K562 (cell line): Measurements from ENCODE around the gene CALHM1.

Experiments
- NR2F6 ChIP-seq: fragments of 450-650 bp; formaldehyde crosslinking; IDR thresholded peaks from 2 replicates; pipeline ENCODE4 v1.4.0; 2020; ENCODE audit warnings: mild to moderate bottlenecking
- POLR2AphosphoS5 ChIP-seq: IDR thresholded peaks from 2 replicates; pipeline ENCODE4 v1.6.1; 2011; ENCODE audit warnings: mild to moderate bottlenecking, low read depth, low read length, moderate library complexity; ENCODE audit not compliant: control insufficient read depth, insufficient read depth
- SETDB1 ChIP-seq: IDR thresholded peaks from one replicate; pipeline ENCODE4 v1.6.1; 2012; ENCODE audit warnings: low read length, control low read depth, inconsistent platforms
- ZBTB1 ChIP-seq: sonication (generic); formaldehyde crosslinking; IDR thresholded peaks from 2 replicates; pipeline ENCODE4 v1.8.1; 2023; ENCODE audit warnings: missing genetic modification reagents, low read depth, mild to moderate bottlenecking, borderline replicate concordance
- ZNF24 ChIP-seq: fragments of 450-650 bp; IDR thresholded peaks from 2 replicates; pipeline ENCODE4 v1.6.1; 2016
- TF ChIP-seq, protein P1 (sequence below): sonication (generic); formaldehyde crosslinking; IDR thresholded peaks from 2 replicates; pipeline ENCODE4 v1.8.1; 2023; ENCODE audit warnings: missing genetic modification reagents, mild to moderate bottlenecking, borderline replicate concordance

- TF ChIP-seq ZBTB1 (CRISPR knock-in tag) (no peak), POLR2AphosphoS5 (no peak), NR2F6 (CRISPR knock-in tag) (no peak), ZNF24 (no peak), SETDB1 (no peak)
- TF ChIP-seq, protein P1, sequence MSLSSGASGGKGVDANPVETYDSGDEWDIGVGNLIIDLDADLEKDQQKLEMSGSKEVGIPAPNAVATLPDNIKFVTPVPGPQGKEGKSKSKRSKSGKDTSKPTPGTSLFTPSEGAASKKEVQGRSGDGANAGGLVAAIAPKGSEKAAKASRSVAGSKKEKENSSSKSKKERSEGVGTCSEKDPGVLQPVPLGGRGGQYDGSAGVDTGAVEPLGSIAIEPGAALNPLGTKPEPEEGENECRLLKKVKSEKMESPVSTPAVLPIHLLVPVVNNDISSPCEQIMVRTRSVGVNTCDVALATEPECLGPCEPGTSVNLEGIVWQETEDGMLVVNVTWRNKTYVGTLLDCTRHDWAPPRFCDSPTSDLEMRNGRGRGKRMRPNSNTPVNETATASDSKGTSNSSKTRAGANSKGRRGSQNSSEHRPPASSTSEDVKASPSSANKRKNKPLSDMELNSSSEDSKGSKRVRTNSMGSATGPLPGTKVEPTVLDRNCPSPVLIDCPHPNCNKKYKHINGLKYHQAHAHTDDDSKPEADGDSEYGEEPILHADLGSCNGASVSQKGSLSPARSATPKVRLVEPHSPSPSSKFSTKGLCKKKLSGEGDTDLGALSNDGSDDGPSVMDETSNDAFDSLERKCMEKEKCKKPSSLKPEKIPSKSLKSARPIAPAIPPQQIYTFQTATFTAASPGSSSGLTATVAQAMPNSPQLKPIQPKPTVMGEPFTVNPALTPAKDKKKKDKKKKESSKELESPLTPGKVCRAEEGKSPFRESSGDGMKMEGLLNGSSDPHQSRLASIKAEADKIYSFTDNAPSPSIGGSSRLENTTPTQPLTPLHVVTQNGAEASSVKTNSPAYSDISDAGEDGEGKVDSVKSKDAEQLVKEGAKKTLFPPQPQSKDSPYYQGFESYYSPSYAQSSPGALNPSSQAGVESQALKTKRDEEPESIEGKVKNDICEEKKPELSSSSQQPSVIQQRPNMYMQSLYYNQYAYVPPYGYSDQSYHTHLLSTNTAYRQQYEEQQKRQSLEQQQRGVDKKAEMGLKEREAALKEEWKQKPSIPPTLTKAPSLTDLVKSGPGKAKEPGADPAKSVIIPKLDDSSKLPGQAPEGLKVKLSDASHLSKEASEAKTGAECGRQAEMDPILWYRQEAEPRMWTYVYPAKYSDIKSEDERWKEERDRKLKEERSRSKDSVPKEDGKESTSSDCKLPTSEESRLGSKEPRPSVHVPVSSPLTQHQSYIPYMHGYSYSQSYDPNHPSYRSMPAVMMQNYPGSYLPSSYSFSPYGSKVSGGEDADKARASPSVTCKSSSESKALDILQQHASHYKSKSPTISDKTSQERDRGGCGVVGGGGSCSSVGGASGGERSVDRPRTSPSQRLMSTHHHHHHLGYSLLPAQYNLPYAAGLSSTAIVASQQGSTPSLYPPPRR (CRISPR knock-in tag): no peak
Observed at GRCh38 chr10:103427866-103428265, 30.8 kb downstream of the CALHM1 start.
